HG03095 (cell line): Measurements from ENCODE around the gene ULBP1.
"Not testable (repeated sequence)": the region's sequence is repeated elsewhere in the genome, so short reads cannot be mapped to it uniquely, and the experiment has no call there.

ENCODE experiments used
- ATAC-seq: cut with Tn5 transposase; IDR thresholded peaks from one replicate; pipeline ENCODE4 v1.9.1; 2021; ENCODE audit warnings: moderate library complexity; ENCODE audit not compliant: unreplicated experiment

Gene ULBP1

DNA sequence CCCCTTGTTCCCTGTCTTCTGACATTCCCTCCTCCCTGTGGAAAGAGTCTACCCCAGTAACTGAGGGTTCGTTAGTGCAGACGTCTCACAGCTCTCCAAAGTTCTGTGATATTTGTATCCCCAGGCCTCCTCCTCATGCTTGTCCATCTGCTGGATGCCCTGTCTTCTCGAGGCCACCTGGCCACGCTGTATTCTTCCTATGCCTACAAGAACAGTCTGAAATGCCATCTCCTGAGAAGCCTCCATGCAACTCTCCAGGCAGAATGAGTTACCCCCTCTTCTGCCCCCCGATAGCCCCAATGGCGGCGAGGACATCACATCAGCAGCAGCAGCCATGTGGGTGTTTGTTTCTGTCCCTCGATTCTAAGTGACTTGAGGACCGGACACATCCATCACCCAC, 12.6 kb upstream of the ULBP1 start:
- ATAC-seq = no peak

DNA sequence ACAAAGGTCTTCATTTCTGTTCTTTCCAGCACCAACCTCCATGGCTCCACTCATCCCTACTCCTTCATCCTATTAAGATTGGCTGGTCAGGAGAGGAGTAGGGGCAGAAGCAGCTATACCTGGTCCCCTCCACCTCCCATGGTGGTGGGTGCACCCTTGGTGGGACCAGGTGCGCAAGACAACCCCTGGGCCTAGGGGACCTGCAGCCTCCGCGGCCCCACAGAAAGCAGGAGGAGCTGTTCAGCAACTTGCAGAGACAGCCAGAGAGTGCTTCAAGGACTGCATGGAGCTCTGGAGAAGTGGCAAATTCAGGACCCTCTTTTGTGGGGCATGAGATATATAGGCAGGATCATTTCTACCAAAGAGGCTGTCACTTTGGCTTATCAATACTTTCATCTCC, 12.1 kb upstream of the ULBP1 start:
- no peak for ATAC-seq

DNA sequence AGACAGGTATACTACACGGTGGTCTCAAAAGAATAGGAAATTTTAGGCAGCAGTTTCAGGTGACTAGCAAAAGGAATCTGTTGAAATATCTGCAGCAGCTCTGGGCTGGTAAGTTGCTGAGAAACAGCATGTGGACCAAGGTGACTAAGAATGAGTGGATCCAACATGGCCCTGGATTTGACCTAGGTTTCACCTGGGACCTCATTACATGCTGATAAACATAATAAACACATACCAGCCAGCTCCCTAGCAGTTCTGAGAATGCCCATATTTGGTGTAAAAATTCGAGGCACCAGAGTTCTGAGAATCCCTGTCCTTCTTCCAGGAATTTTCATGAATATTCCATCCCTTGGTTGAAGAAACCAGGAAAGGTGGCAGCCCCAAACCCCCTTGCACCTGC, 10.4 kb upstream of the ULBP1 start:
- ATAC-seq = not testable (repeated sequence)

DNA sequence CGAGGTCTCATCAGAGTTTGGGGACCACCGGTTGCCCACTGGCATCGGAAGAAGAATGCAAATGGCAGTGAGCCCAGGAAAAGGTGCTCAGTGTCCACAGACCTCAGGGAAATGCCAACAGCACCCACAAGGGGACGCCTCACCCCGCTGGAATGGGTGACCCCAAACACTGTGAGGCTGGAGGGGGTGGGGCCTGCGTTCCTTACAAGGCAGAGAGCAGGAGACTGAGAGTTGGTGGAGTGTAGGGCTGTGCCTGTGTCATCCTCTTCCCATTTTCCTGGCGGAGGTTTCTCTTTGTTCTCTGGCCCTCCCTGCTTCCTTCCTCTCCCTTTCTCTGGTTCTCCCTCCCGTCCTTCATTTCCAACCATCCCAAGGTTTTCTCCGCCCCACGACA, 9.8 kb upstream of the ULBP1 start:
- not testable (repeated sequence) for ATAC-seq

DNA sequence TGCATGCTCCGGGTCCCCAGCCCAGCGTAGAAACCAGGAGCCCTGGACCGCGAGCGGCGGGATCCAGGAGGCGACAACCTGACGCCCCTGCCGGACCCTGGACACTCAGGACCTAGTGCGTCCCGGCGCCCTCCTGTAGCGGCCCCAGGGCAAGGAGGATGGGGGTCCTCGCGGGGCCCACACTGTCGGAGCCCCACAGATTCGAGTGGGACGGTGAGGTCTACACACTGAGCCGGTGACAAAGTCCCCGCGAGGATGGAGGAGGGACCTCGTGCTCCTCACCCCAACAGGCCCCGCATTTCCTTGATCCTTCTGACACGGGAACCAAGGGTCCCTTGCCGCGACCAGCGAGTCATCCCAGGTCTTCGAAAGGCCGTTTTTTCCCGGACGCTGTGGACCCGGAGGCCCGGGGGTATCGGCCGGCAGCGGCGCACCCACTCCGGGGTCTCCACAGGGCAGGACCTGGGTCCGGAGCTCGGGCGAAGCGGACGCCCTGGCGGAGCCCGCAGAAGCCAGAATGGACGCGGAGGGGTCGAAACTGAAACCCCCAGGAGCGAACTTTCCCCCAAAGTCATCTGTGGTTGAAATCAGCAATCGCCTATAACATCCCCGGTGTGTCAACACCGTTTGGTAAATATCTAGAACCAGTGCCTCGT, 9.3 kb upstream of the ULBP1 start:
- ATAC-seq = not testable (repeated sequence)

DNA sequence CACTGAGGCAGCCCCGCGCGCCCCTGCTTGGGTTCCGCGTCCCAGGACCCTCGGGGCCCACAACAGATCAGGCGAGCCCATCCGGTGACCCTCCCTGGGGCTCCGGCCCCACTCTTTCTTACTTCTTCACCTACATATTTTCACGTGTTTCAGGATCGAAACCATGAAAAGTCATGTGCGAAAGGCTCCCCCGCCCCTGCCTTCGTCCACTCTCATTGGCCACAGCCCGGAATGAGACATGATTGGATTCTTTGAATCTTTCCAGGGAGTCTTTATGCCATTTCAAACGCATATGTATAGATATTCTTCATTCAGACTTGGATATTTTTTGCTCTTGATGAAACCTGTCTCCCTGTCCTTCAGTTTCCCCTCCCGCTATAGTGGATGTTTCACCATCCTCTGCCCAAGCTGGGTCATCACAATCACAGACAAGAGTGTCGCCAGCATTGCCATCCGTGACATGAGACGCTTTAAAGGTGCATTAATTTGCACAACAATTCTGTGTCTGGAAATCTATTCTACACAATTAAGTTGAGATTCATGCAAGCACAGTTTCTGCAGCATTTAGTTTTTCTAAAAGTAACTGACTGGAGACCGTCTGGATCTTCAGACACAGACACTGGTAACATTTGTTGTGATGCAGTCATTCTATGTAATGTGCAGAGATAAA, 8.6 kb upstream of the ULBP1 start:
- ATAC-seq = not testable (repeated sequence)

DNA sequence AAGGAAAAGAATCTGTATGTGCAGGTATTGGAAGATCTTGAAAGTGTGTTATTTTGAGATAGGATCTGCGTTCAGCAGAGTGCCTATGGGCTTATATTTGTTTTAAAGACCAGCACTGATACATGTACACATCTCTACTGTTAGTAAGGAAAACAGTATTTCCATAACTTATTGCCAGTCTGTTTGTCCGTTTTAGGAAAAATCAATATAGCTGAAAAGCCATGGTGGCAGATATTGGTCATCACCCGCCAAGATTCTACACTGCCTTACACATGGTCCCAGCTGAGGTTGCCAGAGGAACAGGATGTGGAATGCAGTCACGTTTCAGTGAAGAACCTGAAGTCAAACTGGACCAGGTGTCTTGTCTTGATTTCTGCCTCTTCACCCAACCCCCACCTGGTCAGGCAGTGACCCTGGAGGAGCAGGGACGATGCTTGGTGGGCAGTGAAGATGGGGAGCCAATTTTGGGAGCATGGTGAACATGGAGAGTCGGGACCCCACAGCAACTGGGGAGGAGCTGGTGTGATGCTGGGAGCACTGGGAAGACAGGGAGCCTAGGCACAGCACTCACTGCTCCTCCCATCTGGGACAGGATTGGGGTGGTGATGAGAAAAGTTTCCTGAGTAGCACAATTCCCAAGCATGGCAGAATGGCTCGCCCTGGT, 8.0 kb upstream of the ULBP1 start:
- not testable (repeated sequence) for ATAC-seq

DNA sequence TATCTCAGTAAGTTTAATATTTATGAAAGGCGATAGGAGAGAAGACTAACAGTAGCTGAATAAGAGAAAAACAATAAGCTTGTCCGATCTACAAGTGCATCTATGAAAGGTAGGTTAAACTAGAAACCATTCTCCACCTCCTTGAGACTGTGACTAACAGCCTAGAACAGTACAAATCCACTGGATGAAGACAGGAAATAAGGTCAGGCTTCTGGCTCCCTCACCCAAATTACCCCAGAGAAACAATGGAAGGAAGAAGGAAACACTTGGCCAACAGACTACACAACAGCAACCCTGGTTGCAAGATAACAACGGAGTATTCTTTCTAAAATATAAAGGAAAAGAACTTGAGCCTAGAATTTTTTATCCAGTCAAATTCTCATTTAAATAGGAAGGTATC, 5.6 kb upstream of the ULBP1 start:
- not testable (repeated sequence) for ATAC-seq

DNA sequence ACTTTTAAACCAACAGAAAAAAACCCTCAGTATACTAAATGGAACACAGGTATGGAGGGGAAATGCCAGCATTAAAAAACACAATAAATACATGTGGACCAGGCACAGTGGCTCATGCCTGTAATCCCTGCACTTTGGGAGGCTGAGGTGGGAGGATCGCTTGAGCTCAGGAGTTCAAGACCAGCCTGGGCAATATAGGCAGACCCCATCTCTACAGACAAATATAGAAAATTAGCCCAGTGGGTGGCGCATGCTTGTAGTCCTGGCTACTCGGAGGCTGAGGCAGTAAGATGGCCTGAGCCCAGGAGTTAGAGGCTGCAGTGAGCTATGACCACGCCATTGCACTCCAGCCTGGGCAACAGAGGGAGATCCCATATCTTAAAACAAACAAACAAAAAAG, 3.9 kb upstream of the ULBP1 start:
- not testable (repeated sequence) for ATAC-seq

DNA sequence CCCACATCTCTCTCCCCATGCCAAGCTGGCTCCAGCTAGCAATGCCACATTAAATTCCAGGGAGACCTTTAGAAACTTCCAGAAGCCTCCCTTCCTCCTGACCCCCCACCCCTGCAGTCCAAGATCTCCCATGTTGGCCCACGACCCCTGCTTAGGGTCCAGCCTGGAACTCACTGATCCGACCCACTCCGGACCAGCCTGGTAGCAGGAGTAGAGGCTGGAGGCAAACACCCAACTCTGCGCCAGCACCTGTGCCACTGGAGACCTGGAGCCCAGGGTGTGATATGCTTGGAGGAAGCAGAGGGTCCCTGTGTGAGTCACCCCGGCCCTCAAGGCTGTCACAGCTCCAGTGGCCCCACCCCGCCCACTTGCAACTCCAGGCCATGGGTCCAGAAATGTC, 3.3 kb upstream of the ULBP1 start:
- no peak for ATAC-seq

DNA sequence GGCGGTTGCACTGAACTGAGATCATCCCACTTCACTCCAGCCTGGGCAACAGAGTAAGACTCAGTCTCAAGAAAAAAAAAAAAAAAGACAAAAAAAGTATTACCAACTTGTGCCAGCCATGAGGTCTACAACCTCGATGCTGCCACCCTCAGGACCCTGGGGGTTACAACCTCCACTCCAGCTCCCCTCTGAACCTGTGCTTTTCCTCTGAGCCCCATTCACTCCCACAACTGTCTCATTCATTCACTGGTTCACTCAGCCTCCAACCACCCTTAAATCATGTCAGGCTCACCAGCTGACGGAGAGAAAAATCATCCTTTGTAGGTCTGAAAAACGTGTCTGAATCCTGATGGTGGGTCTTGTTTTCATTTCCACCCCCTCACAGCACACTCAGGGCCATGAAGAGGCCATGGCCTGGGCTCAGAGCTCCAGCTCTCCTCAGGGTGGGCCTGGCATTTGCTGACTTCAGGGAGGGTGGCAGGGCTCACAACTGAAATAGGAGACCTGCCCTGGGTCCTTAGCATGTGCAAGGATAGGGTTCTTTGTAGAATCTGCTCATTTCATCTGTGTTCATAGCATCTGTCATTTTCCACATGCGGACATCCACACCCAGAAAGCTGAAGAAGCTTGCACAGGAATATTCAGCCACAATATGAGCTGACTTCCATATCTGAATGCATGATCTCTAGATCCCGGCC, 1.9 kb upstream of the ULBP1 start:
- ATAC-seq = no peak

DNA sequence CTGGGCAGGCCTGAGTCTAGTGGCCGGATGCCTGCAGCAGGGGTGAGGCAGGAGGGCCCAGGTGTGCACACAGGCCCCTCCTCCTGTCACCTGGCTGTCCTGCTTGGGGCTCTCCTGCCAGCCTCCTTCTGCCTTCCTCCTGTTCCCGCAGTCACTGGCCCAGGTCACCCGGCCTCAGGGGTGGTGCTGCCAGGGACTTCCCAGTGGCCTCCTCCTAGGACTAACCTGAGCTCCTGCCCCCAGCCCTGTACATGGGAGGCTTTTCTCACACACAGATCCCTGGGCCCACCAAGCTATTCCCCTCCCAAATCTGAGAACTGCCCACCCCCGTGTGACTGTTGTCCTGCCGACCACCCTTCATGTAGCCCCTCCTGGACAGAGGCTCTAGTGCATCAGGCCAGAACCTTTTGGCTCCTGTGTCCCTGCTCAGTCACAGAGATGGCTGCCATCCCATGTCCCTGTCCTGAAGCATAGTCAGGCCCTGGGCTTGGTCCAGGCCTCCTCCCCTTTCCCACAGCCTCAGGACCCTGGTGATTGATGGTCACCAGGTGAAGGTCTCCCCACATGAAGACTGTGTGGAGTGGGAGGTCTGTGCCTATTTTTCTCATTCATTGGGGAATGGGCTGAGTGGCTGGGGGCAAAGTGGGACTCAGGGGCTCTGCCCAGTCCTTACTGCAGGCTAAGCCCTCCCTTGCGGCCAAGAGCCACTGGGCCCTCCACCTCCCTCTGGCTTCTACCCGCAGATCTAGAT, 1.1 kb upstream of the ULBP1 start:
- no peak for ATAC-seq

DNA sequence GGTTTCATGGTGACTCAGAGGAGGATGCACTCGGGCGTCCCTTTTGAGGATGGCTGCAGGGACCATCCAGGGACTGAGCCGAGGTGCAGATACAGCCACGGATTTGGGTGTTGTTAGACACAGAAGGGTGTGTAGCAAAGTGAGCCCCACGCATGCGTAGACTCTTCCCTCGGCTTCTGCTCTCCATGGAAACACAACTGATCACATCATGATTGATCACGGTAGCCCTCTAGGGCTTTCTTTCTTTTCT, 606 bp upstream of the ULBP1 start:
- no peak for ATAC-seq

DNA sequence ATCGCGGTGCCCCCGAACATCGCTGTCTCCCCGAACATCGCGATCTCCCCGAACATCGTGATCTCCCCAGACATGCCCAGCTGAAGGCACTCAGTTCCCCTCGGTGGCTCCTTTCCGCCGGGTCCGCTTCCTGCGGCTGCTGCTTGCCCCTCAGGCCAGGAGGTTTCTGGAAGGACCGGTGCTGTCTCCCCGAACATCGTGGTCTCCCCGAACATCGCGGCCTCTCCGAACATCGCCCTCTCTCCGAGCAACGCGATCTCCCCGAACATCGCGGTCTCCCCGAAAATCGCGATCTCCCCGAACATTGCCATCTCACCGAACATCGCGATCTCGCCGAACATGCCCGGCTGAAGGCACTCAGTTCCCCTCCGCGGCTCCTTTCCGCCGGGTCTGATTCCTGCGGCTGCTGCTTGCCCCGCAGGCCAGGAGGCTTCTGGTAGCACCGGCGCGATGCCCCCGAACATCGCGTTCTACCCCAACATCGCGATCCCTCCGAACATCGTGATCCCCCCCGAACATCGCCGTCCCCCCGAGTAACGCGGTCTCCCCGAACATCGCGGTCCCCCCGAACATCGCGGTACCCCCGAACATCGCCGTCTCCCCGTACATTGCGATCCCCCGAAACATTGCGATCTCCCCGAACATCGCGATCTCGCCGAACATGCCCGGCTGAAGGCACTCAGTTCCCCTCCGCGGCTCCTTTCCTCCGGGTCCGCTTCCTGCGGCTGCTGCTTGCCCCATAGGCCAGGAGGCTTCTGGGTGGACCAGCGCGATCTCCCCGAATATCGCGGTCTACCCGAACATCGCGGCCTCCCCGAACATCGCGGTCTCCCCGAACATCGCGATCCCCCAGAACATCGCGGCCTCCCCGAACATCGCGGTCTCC, 808 bp downstream of the ULBP1 start:
- ATAC-seq = no peak

DNA sequence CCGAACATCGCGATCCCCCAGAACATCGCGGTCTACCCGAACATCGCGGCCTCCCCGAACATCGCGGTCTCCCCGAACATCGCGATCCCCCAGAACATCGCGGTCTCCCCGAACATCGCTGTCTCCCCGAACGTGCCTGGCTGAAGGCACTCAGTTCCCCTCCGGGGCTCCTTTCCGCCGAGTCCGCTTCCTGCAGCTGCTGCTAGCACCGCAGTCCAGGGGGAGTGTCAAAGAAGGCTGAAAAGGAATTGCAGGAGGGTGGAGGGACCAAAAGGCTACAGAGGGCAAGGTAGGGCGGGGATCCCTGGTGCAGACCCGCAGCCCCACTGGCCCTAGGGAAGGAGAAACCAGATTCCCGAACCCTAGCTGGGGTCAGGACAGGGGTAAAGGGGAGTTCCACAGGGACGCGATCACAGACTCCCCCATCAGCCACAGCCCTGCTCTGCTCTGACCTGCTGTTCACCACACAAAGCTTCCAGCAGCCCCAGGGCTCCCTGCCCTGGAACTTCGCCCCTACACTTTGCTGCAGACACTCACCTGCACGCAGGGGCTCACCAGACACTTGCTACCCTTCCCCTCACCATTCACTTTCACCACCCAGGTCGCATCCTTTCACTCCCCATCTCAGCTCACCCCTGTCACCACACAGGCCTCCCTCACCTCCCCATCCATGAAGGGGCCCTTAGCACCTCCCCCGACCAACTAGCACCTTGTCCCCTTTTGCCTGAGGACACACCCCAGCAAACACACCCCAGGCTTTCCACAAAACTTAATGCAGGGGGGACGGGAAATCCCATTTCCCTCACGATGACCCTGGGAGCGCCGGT, 1.7 kb downstream of the ULBP1 start:
- ATAC-seq = no peak

DNA sequence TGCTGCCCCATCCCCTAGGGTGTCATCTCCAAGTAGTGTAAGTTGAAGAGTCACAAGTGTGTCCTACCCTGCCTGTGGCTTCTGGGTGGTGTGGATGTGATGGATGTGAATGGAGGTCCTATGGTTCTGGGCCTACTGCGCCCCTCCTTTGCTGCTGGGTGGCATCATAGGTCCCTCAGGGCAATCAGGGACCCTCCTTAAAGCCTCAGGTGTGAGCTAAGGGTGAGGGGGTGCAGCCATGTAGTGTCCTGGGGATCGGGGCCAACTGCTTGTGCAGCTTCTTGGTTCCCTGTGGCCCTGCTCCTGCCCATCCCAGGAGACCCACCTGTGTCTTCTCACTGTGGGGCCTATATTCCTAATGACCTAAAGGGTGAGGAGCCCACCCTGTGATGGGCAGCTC, 2.6 kb downstream of the ULBP1 start:
- ATAC-seq = not testable (repeated sequence)

DNA sequence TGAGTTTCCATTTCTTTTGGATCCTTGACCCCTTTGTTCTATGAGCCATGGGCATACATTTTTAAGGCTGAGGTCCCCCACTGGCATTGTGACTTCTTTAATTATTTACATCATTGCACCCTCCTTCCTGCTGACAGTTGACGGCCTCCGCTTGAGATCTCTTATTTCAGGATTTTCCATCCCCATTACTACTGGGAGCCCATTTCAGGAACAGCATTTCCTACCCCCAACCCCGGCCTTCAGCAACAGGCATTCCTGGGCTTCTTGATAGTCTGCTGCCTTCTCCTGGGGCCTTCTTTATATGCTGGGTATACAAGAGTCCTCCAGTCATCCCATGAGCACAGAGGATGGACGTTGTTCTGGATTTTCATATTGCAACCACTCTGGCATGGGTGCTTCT, 3.8 kb downstream of the ULBP1 start:
- ATAC-seq = no peak

DNA sequence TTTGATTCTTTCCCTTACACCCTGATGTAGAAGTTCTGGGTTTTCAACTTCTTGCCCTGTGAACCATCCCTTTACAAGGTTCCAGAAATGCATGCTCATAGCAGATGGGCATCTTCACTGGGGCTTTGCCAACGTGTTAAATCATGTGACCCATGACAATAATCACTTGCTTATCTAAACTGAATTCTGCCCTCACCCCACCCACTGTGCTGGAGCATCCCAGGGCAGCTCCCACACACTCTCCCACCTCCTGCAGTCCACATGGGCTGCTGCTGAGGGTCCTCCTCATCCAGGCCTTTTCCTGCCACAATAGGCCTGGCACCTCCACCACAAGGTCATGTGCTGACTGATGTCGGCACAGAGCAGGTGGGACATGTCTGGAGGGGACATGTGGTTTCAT, 4.3 kb downstream of the ULBP1 start:
- ATAC-seq = not testable (repeated sequence)

DNA sequence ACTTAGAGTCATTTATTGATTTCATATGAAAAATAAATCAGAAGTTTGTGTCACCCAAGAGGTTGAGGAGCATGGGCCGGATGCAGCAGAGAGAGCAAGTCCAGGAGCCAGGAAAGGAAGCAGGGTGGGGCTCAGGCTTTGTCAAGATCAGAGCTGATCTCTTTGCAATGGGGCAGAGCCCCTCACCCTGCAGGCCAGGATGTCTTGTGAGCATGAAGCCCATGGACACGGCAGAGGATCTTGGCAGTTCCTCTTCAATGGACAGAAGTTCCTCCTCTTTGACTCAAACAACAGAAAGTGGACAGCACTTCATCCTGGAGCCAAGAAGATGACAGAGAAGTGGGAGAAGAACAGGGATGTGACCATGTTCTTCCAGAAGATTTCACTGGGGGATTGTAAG, 5.2 kb downstream of the ULBP1 start:
- not testable (repeated sequence) for ATAC-seq
